ENCODE data around the gene THYN1. TPM values are rescaled to one million over a fixed set of nuclear protein-coding genes. Genes with fewer than 3 reads are reported as not detected.
A peak's percentile ranks its signal among the peaks of the same experiment; 100 is the strongest.

Gene THYN1
- total RNA-seq, 1 donor from 2014 or later, result 25.5 TPM

DNA sequence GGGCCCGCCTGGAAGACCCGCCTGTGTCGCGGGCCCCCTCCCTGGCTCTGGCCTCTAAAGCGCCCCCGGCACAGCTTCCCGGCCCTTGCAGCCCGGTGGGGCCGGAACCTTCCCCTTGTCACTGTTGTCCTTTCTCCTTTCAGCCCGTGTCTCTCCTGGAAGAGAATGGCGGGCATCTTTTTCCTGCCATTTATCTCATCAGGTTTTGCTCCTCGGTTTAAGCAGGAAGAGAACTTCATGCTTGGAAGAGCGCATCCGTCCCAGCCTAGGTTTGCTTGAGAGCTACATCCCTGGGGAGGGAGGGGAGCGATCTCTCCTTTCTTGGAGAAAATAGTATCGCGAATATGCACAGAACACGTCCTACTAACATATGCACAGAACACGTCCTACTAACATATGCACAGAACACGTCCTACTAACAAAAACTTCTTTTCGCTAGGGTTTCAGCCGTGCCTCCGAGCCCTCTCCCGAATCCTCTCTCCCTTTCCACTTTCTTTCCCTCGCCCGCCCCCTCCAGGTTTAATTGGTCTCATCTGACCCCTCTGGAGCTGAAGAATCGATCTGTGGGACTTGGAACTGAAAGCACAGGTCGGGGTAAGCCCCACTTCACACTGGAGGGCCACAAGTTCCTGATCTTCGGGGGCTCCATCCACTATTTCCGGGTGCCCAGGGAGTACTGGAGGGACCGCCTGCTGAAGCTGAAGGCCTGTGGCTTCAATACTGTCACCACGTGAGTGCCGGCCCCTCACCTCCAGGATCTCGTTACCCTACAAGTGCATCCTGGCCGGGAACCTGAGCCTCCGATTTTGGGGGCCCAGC is 24.2 kb upstream of the THYN1 start:
- peaks cover 2% of the 10 kb centered on the region for H3K36me3 Mint-ChIP-seq (ENCODE audit: low read depth)
- peaks cover 61% of the 10 kb centered on the region for H3K27me3 Mint-ChIP-seq (ENCODE audit: low read depth)
- no peak for DNase-seq (ENCODE audit: low spot score)
- peaks cover 15% of the 10 kb centered on the region for H3K4me1 Mint-ChIP-seq (ENCODE audit: low read depth)
- TF ChIP-seq, protein P1, sequence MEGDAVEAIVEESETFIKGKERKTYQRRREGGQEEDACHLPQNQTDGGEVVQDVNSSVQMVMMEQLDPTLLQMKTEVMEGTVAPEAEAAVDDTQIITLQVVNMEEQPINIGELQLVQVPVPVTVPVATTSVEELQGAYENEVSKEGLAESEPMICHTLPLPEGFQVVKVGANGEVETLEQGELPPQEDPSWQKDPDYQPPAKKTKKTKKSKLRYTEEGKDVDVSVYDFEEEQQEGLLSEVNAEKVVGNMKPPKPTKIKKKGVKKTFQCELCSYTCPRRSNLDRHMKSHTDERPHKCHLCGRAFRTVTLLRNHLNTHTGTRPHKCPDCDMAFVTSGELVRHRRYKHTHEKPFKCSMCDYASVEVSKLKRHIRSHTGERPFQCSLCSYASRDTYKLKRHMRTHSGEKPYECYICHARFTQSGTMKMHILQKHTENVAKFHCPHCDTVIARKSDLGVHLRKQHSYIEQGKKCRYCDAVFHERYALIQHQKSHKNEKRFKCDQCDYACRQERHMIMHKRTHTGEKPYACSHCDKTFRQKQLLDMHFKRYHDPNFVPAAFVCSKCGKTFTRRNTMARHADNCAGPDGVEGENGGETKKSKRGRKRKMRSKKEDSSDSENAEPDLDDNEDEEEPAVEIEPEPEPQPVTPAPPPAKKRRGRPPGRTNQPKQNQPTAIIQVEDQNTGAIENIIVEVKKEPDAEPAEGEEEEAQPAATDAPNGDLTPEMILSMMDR (IDR thresholded peaks at IDR 0.05), result no peak
- no peak overlapping the region for H3K27ac Mint-ChIP-seq (ENCODE audit: unreplicated experiment)
- peaks cover 4% of the 10 kb centered on the region for H3K9me3 Mint-ChIP-seq (ENCODE audit: low read depth)
- peak overlapping the region; percentile 64 for H3K4me3 Mint-ChIP-seq (ENCODE audit: unreplicated experiment)

DNA sequence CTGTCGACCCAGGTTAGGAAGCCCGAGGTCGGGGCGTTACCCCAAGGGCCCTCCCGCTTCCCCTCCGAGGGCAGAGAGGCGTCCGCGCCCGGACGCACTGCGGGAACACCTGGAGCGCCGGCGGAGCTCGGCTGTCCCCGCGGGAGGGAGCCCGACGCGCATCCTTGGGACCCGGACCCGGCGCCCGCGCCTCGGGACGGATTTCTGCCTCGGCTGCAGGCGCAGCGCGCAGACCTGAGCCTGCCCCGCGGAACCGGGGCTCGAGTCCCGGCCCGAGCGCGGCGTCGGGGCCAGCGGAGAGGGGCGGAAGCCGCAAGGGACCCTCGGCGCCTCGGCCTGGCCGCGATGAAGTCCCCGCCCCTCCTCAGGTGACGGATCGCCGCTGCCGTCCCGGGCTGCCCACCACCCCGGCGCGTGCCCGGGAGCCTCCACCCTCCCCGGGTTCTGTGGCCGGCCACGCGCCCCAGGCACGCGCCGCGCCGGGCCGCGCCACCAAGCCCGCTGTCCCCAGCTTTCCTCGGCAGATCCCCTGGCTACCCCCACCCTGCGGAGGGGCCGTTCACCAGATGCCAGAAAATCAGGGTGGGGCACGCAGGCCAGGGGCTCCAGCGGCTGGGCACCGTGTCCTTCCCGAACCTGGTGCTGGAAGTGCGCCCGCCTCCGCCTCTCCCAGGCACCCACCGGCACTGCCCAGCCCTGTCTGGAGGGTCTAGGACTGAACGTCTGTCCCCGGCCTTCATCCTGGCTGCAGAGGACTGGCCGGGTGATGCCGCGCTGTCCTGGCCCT is 23.4 kb upstream of the THYN1 start:
- peaks cover 65% of the 10 kb centered on the region for H3K27me3 Mint-ChIP-seq (ENCODE audit: low read depth)
- H3K36me3 Mint-ChIP-seq (ENCODE audit: low read depth), result peaks cover 2% of the 10 kb centered on the region
- TF ChIP-seq, protein P1 (IDR thresholded peaks at IDR 0.05), result peak; percentile 39
- no peak overlapping the region for H3K27ac Mint-ChIP-seq (ENCODE audit: unreplicated experiment)
- peaks cover 4% of the 10 kb centered on the region for H3K9me3 Mint-ChIP-seq (ENCODE audit: low read depth)
- peak overlapping the region; percentile 67 for H3K4me3 Mint-ChIP-seq (ENCODE audit: unreplicated experiment)
- DNase-seq (ENCODE audit: low spot score), result no peak
- peaks cover 15% of the 10 kb centered on the region for H3K4me1 Mint-ChIP-seq (ENCODE audit: low read depth)

DNA sequence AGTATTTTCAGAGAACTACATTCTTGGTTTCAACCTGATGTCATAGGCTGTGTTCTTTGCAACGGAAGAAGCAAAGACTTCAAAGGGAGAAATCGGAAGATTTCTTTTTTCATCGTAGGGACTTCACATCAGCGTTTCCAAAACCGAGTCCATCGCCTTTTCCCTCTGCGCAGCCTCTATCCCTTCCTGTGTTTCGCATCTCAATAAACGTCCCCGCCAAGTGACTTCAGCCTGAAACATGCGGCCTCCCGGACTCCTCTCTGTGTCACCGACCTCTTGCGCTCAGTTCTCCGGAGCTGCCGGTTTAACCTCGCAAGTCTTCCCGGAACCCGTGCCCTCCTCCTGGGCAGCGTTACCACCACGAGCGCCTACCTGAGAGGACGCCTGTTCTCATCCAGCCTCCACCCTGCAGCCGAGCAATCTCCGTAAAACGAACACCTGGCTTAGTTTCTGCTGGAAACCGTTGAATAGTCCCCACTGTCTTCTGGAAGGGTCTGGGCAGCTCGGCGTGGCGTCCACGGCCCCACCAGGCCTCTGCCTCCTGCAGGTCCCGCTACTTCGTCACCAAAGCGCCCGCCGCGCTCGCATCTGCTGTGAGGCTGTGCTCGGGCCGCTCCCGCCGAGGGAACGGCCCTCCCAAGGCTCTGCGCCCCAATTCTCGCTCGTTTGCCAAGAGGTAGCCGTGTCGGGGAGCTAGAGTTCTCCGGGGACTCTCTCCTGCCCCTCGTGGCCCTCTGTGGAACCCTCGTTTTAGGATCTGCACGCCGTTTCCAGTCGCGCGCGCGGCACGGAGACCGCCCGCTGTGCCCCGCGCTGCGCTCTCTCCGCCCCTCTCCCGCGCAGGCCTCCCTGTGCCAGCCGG is 22.6 kb upstream of the THYN1 start, which contains the start of gene GLB1L3:
TSS of gene GLB1L3 (plus strand) at position 846 of the 862 bp plus-strand sequence. CDS start 362 bp downstream, outside the sequence.
- Mint-ChIP-seq H3K27me3 (ENCODE audit: low read depth) (peaks cover 73% of the 10 kb centered on the region), H3K27ac (ENCODE audit: unreplicated experiment) (no peak within 1 kb of the TSS), H3K4me1 (ENCODE audit: low read depth) (peaks cover 15% of the 10 kb centered on the region), H3K4me3 (ENCODE audit: unreplicated experiment) (peak within 1 kb of the TSS; percentile 67), H3K36me3 (ENCODE audit: low read depth) (peaks cover 2% of the 10 kb centered on the region), H3K9me3 (ENCODE audit: low read depth) (peaks cover 4% of the 10 kb centered on the region)
- TF ChIP-seq, protein P1 (IDR thresholded peaks at IDR 0.05), result peak; percentile 63
- DNase-seq (ENCODE audit: low spot score), result no peak

DNA sequence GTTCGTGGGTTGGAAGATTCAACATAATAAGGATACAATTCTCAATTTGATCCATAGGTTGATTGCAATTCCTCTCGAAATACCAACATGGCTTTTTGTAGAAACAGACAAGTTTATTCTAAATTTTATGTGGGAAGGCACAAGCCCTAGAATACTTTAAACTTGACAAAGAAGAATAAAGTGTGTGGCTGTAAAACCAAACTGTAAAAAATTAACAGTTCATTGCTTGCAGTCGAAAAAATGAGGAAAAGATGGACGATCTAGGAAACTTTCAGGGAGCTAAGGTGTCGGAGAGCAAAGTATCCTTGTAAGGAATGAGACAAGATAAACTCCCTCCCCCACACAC is 22.0 kb upstream of the THYN1 start:
- peaks cover 2% of the 10 kb centered on the region for H3K36me3 Mint-ChIP-seq (ENCODE audit: low read depth)
- H3K4me1 Mint-ChIP-seq (ENCODE audit: low read depth), result peaks cover 15% of the 10 kb centered on the region
- H3K27me3 Mint-ChIP-seq (ENCODE audit: low read depth), result peaks cover 74% of the 10 kb centered on the region
- H3K4me3 Mint-ChIP-seq (ENCODE audit: unreplicated experiment), result peak overlapping the region; percentile 67
- no peak for DNase-seq (ENCODE audit: low spot score)
- peaks cover 4% of the 10 kb centered on the region for H3K9me3 Mint-ChIP-seq (ENCODE audit: low read depth)
- no peak overlapping the region for H3K27ac Mint-ChIP-seq (ENCODE audit: unreplicated experiment)
- TF ChIP-seq, protein P1 (IDR thresholded peaks at IDR 0.05), result no peak
